Gastroesophageal sphincter (tissue), 3 donors: ENCODE data around the gene DYRK1A.

ENCODE experiments used
- CTCF ChIP-seq, 4 experiments: fragments of 200-600 bp in 2 of 4; fragments of 450-650 bp in 2 of 4; sonication (generic) in 1 of 4; IDR thresholded peaks; one replicate each; pipeline ENCODE4 v1.5.1; 2017 to 2019; ENCODE audit warnings: antibody characterized with exemption in 4 of 4, mild to moderate bottlenecking in 2 of 4, moderate library complexity in 2 of 4
- POLR2A ChIP-seq, 2 donors: fragments of 450-650 bp; IDR thresholded peaks; one replicate each; pipeline ENCODE4 v1.6.1; 2017; ENCODE audit warnings: antibody characterized with exemption in 2 of 2, mild to moderate bottlenecking in 2 of 2, moderate library complexity in 1 of 2

- no peak for TF ChIP-seq CTCF (IDR thresholded peaks at IDR 0.05)
- TF ChIP-seq POLR2A (IDR thresholded peaks at IDR 0.05) = no peak
These were observed 184.9 kb downstream of the DYRK1A start for GRCh38 chr21:37551331-37551992.
